ENCODE measurements around the gene ACAP2.

The ACAP2 gene

GRCh38 chr3:195270079-195270816 lies 172.6 kb downstream of the ACAP2 start:
- WGBS (ENCODE audit: extremely low coverage, insufficient coverage, insufficient read length): no CpG with 5 or more reads among the region's 52 CpGs
- peak in 1 of 2 donors; percentile 43 for DNase-seq
- H4K8ac ChIP-seq (ENCODE audit: low read depth, low read length): peak overlapping the region; percentile 37
- H3K14ac ChIP-seq (ENCODE audit: low read length): peak overlapping the region; percentile 21
- peak overlapping the region; percentile 94 for H2AFZ ChIP-seq (ENCODE audit: insufficient read depth, low read length, poor library complexity)
- H2BK5ac ChIP-seq (ENCODE audit: low read depth, low read length, poor library complexity): peak overlapping the region; percentile 79
- no peaks in the 10 kb centered on the region for H3K27me3 ChIP-seq (ENCODE audit: insufficient read depth, low read length)
- no peaks in the 10 kb centered on the region for H3K9me3 ChIP-seq (ENCODE audit: insufficient read depth, low read depth, low read length)
- peak overlapping the region; percentile 87 for H3K4me2 ChIP-seq (ENCODE audit: low read length)
- H4K91ac ChIP-seq (ENCODE audit: low read depth, low read length): peak overlapping the region; percentile 85
- H3K27ac ChIP-seq (ENCODE audit: low read depth, low read length): peak overlapping the region; percentile 16
- no peak overlapping the region for H3K23ac ChIP-seq (ENCODE audit: low read length)
- no peak overlapping the region for H2BK12ac ChIP-seq (ENCODE audit: low read length)
- H3K9ac ChIP-seq (ENCODE audit: low read length): peak overlapping the region; percentile 44
- H4K12ac ChIP-seq (ENCODE audit: low read depth, low read length): no peak overlapping the region
- H3K4me1 ChIP-seq (ENCODE audit: control insufficient read depth in 1 of 2, insufficient read depth in 2 of 2, low read length in 2 of 2): peaks cover 5 to 13% of the 10 kb centered on the region in 2 experiments
- peak overlapping the region; percentile 62 for H2BK120ac ChIP-seq (ENCODE audit: insufficient read depth, low read length, poor library complexity)
- H3K79me2 ChIP-seq (ENCODE audit: control insufficient read depth, insufficient read depth, low read length, poor library complexity): peaks cover 5% of the 10 kb centered on the region
- H2AK5ac ChIP-seq (ENCODE audit: low read length): no peak overlapping the region
- H3K4me3 ChIP-seq (ENCODE audit: low read depth, low read length): peak overlapping the region; percentile 98
- peak overlapping the region; percentile 22 for H3K18ac ChIP-seq (ENCODE audit: low read length)
- no peak overlapping the region for H3K4ac ChIP-seq (ENCODE audit: low read depth, low read length)
- H3K79me1 ChIP-seq (ENCODE audit: low read length): peaks cover 8% of the 10 kb centered on the region
- H3K36me3 ChIP-seq (ENCODE audit: control insufficient read depth in 1 of 2, insufficient read depth in 2 of 2, low read length in 2 of 2): peaks cover 2% of the 10 kb centered on the region in 2 experiments

- Histone ChIP-seq H3K23ac (ENCODE audit: low read length) (no peak overlapping the region), H3K4me2 (ENCODE audit: low read length) (peak overlapping the region; percentile 87), H3K4ac (ENCODE audit: low read depth, low read length) (peak overlapping the region; percentile 12), H3K14ac (ENCODE audit: low read length) (no peak overlapping the region), H3K27ac (ENCODE audit: low read depth, low read length) (no peak overlapping the region), H3K4me3 (ENCODE audit: low read depth, low read length) (no peak overlapping the region), H3K79me2 (ENCODE audit: control insufficient read depth, insufficient read depth, low read length, poor library complexity) (peaks cover 5% of the 10 kb centered on the region), H4K8ac (ENCODE audit: low read depth, low read length) (no peak overlapping the region), H2AK5ac (ENCODE audit: low read length) (no peak overlapping the region), H2AFZ (ENCODE audit: insufficient read depth, low read length, poor library complexity) (no peak overlapping the region), H4K12ac (ENCODE audit: low read depth, low read length) (no peak overlapping the region), H3K4me1 (ENCODE audit: control insufficient read depth in 1 of 2, insufficient read depth in 2 of 2, low read length in 2 of 2) (peaks cover 5 to 13% of the 10 kb centered on the region in 2 experiments), H2BK5ac (ENCODE audit: low read depth, low read length, poor library complexity) (no peak overlapping the region), H3K18ac (ENCODE audit: low read length) (no peak overlapping the region), H3K27me3 (ENCODE audit: insufficient read depth, low read length) (no peaks in the 10 kb centered on the region), H3K9ac (ENCODE audit: low read length) (no peak overlapping the region), H4K91ac (ENCODE audit: low read depth, low read length) (no peak overlapping the region), H2BK120ac (ENCODE audit: insufficient read depth, low read length, poor library complexity) (no peak overlapping the region), H3K9me3 (ENCODE audit: insufficient read depth, low read depth, low read length) (no peaks in the 10 kb centered on the region), H3K79me1 (ENCODE audit: low read length) (peaks cover 8% of the 10 kb centered on the region), H3K36me3 (ENCODE audit: control insufficient read depth in 1 of 2, insufficient read depth in 2 of 2, low read length in 2 of 2) (peaks cover 2% of the 10 kb centered on the region in 2 experiments), H2BK12ac (ENCODE audit: low read length) (no peak overlapping the region)
- WGBS (ENCODE audit: extremely low coverage, insufficient coverage, insufficient read length): no CpG with 5 or more reads among the region's 5 CpGs
- DNase-seq: no peak
Measured at GRCh38 chr3:195269375-195270078, 173.3 kb downstream of the ACAP2 start.

- H2AK5ac ChIP-seq (ENCODE audit: low read length): no peak overlapping the region
- no peak overlapping the region for H3K4me2 ChIP-seq (ENCODE audit: low read length)
- H3K18ac ChIP-seq (ENCODE audit: low read length): no peak overlapping the region
- H2BK12ac ChIP-seq (ENCODE audit: low read length): no peak overlapping the region
- H4K12ac ChIP-seq (ENCODE audit: low read depth, low read length): no peak overlapping the region
- H2BK120ac ChIP-seq (ENCODE audit: insufficient read depth, low read length, poor library complexity): no peak overlapping the region
- H3K36me3 ChIP-seq (ENCODE audit: control insufficient read depth in 1 of 2, insufficient read depth in 2 of 2, low read length in 2 of 2): peaks cover 2% of the 10 kb centered on the region in 2 experiments
- H3K23ac ChIP-seq (ENCODE audit: low read length): peak overlapping the region; percentile 55
- no peak overlapping the region for H4K91ac ChIP-seq (ENCODE audit: low read depth, low read length)
- peak overlapping the region; percentile 25 for H3K4ac ChIP-seq (ENCODE audit: low read depth, low read length)
- H3K27me3 ChIP-seq (ENCODE audit: insufficient read depth, low read length): no peaks in the 10 kb centered on the region
- H3K9ac ChIP-seq (ENCODE audit: low read length): peak overlapping the region; percentile 53
- no peak for DNase-seq
- no peak overlapping the region for H3K14ac ChIP-seq (ENCODE audit: low read length)
- H3K27ac ChIP-seq (ENCODE audit: low read depth, low read length): no peak overlapping the region
- H3K79me2 ChIP-seq (ENCODE audit: control insufficient read depth, insufficient read depth, low read length, poor library complexity): peaks cover 5% of the 10 kb centered on the region
- peaks cover 8% of the 10 kb centered on the region for H3K79me1 ChIP-seq (ENCODE audit: low read length)
- H2AFZ ChIP-seq (ENCODE audit: insufficient read depth, low read length, poor library complexity): no peak overlapping the region
- peaks cover 5 to 13% of the 10 kb centered on the region in 2 experiments for H3K4me1 ChIP-seq (ENCODE audit: control insufficient read depth in 1 of 2, insufficient read depth in 2 of 2, low read length in 2 of 2)
- H3K9me3 ChIP-seq (ENCODE audit: insufficient read depth, low read depth, low read length): no peaks in the 10 kb centered on the region
- no peak overlapping the region for H3K4me3 ChIP-seq (ENCODE audit: low read depth, low read length)
- no CpG with 5 or more reads among the region's 11 CpGs for WGBS (ENCODE audit: extremely low coverage, insufficient coverage, insufficient read length)
- no peak overlapping the region for H2BK5ac ChIP-seq (ENCODE audit: low read depth, low read length, poor library complexity)
- no peak overlapping the region for H4K8ac ChIP-seq (ENCODE audit: low read depth, low read length)
Measured at GRCh38 chr3:195268576-195269309, 174.1 kb downstream of the ACAP2 start.

- whole genome bisulfite sequencing (ENCODE audit: extremely low coverage, insufficient coverage, insufficient read length): no CpG with 5 or more reads among the region's 3 CpGs
- DNase-seq: no peak
- H2BK12ac ChIP-seq (ENCODE audit: low read length): no peak overlapping the region
- no peak overlapping the region for H4K8ac ChIP-seq (ENCODE audit: low read depth, low read length)
- H3K36me3 ChIP-seq (ENCODE audit: control insufficient read depth in 1 of 2, insufficient read depth in 2 of 2, low read length in 2 of 2): peaks cover 2% of the 10 kb centered on the region in 2 experiments
- no peak overlapping the region for H2BK120ac ChIP-seq (ENCODE audit: insufficient read depth, low read length, poor library complexity)
- no peak overlapping the region for H3K18ac ChIP-seq (ENCODE audit: low read length)
- H3K9me3 ChIP-seq (ENCODE audit: insufficient read depth, low read depth, low read length): no peaks in the 10 kb centered on the region
- no peak overlapping the region for H4K12ac ChIP-seq (ENCODE audit: low read depth, low read length)
- H3K27ac ChIP-seq (ENCODE audit: low read depth, low read length): no peak overlapping the region
- no peak overlapping the region for H3K14ac ChIP-seq (ENCODE audit: low read length)
- peaks cover 5 to 13% of the 10 kb centered on the region in 2 experiments for H3K4me1 ChIP-seq (ENCODE audit: control insufficient read depth in 1 of 2, insufficient read depth in 2 of 2, low read length in 2 of 2)
- H3K9ac ChIP-seq (ENCODE audit: low read length): no peak overlapping the region
- H3K27me3 ChIP-seq (ENCODE audit: insufficient read depth, low read length): no peaks in the 10 kb centered on the region
- H3K79me1 ChIP-seq (ENCODE audit: low read length): peaks cover 8% of the 10 kb centered on the region
- no peak overlapping the region for H2AFZ ChIP-seq (ENCODE audit: insufficient read depth, low read length, poor library complexity)
- H3K4me2 ChIP-seq (ENCODE audit: low read length): no peak overlapping the region
- H4K91ac ChIP-seq (ENCODE audit: low read depth, low read length): no peak overlapping the region
- H2BK5ac ChIP-seq (ENCODE audit: low read depth, low read length, poor library complexity): no peak overlapping the region
- H3K79me2 ChIP-seq (ENCODE audit: control insufficient read depth, insufficient read depth, low read length, poor library complexity): peaks cover 5% of the 10 kb centered on the region
- H3K4ac ChIP-seq (ENCODE audit: low read depth, low read length): no peak overlapping the region
- H3K23ac ChIP-seq (ENCODE audit: low read length): no peak overlapping the region
- H3K4me3 ChIP-seq (ENCODE audit: low read depth, low read length): no peak overlapping the region
- H2AK5ac ChIP-seq (ENCODE audit: low read length): no peak overlapping the region
Measured at GRCh38 chr3:195267096-195267495, 175.7 kb downstream of the ACAP2 start.
